Prostate gland (tissue), 2 donors: Measurements from ENCODE around the gene CARMIL1. TPM values are rescaled to one million over a fixed set of nuclear protein-coding genes. Genes with fewer than 3 reads are reported as not detected.

Experiments
- DNase-seq: peaks from one replicate; pipeline ENCODE4 v3.0.0-alpha.2; 2019; ENCODE audit warnings: low spot score
- H3K27ac ChIP-seq, 2 donors: fragments of 200-600 bp; sonication (generic); 2 replicates each; pipeline ENCODE4 v1.5.1; 2017 to 2019
- H3K27me3 ChIP-seq: fragments of 200-600 bp; sonication (generic); replicated peaks from 2 replicates; pipeline ENCODE4 v1.5.1; 2019; ENCODE audit not compliant: insufficient read depth
- H3K36me3 ChIP-seq, 2 donors: fragments of 200-600 bp; sonication (generic); 1 replicate in 1 of 2; 2 replicates in 1 of 2; pipeline versions ENCODE4 v1.5.1 to v1.8.1; 2017 to 2019
- H3K4me1 ChIP-seq: fragments of 200-600 bp; sonication (generic); replicated peaks from 2 replicates; pipeline ENCODE4 v1.5.1; 2019
- H3K4me3 ChIP-seq, 2 donors: fragments of 200-600 bp; sonication (generic); 2 replicates each; pipeline ENCODE4 v1.5.1; 2017 to 2019
- H3K9me3 ChIP-seq: fragments of 200-600 bp; sonication (generic); 2 replicates; pipeline ENCODE4 v1.5.1; 2017
- POLR2A ChIP-seq: fragments of 450-650 bp; IDR thresholded peaks from one replicate; pipeline ENCODE4 v1.6.1; 2016; ENCODE audit warnings: antibody characterized with exemption, mild to moderate bottlenecking
- POLR2AphosphoS5 ChIP-seq: sonication (generic); formaldehyde crosslinking; IDR thresholded peaks from one replicate; pipeline ENCODE4 v1.6.1; 2017; ENCODE audit warnings: antibody characterized with exemption
- WGBS: methylation state at CpG from one replicate; pipeline ENCODE4 v1.1.5; 2018; 5-methylcytosine and 5-hydroxymethylcytosine counted together
- intact Hi-C: fragments of 100-400 bp; cut with DNase I; formaldehyde crosslinking; loops from one replicate; pipeline ENCODE4 v1.14.2; 2022
- total RNA-seq, 2 donors: library from RNA; depleted of rRNA; stranded (reverse); fragments of >200 nt; gene quantifications; one replicate each; pipeline ENCODE4 v1.1.0, GENCODE V29; 2016
- TF ChIP-seq, protein P1 (sequence below), 4 experiments: fragments of 200-600 bp in 2 of 4; fragments of 450-650 bp in 2 of 4; sonication (generic) in 2 of 4; IDR thresholded peaks; 1 replicate in 3 of 4; 2 replicates in 1 of 4; pipeline ENCODE4 v1.5.1; 2016 to 2019; ENCODE audit warnings: antibody characterized with exemption in 4 of 4, mild to moderate bottlenecking in 2 of 4, moderate library complexity in 2 of 4

The CARMIL1 gene
- total RNA-seq, 2 donors from 2014 or later: 12.9 to 71.7 TPM

DNA sequence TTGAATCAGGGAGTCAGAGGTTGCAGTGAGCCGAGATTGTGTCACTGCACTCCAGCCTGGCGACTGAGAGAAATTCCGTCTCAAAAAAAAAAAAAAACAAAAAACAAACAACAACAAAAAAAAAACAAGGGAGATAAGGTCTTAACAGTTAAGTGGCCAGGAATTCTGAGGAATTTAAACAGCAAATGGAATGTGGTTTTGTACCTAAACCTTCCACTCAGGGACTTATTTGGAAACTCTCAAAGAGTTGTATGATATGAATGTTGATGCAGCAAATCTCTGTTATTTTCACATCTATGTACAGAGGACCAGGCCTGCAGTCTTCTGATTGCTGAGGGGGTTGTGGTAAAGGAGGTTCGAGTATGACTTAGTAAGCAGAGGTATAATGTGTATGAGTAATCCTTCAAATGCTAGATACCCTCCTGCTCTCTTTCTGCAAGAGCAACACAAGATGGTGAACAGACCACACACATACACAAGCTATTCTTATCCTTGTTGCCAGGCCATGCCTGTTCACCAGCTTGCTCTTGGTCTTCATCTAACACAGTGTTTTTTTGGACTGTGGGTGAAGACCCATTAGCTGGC lies 197.9 kb downstream of the CARMIL1 start:
- no peak overlapping the region for H3K27ac ChIP-seq
- no peaks in the 10 kb centered on the region for H3K4me1 ChIP-seq
- intact Hi-C loops: loop anchor here (10.0 kb wide), 1 partner anchor 52 kb away; no protein-coding TSS in a partner anchor
- no peak for DNase-seq
- WGBS: 92% methylated on average over 4 of the region's 4 CpGs
- H3K36me3 ChIP-seq: no peaks in the 10 kb centered on the region
- TF ChIP-seq, protein P1, sequence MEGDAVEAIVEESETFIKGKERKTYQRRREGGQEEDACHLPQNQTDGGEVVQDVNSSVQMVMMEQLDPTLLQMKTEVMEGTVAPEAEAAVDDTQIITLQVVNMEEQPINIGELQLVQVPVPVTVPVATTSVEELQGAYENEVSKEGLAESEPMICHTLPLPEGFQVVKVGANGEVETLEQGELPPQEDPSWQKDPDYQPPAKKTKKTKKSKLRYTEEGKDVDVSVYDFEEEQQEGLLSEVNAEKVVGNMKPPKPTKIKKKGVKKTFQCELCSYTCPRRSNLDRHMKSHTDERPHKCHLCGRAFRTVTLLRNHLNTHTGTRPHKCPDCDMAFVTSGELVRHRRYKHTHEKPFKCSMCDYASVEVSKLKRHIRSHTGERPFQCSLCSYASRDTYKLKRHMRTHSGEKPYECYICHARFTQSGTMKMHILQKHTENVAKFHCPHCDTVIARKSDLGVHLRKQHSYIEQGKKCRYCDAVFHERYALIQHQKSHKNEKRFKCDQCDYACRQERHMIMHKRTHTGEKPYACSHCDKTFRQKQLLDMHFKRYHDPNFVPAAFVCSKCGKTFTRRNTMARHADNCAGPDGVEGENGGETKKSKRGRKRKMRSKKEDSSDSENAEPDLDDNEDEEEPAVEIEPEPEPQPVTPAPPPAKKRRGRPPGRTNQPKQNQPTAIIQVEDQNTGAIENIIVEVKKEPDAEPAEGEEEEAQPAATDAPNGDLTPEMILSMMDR (IDR thresholded peaks at IDR 0.05): no peak
- TF ChIP-seq POLR2AphosphoS5: no peak
- no peak for TF ChIP-seq POLR2A
- H3K4me3 ChIP-seq: no peak overlapping the region
- H3K27me3 ChIP-seq: no peaks in the 10 kb centered on the region
- no peaks in the 10 kb centered on the region for H3K9me3 ChIP-seq

DNA sequence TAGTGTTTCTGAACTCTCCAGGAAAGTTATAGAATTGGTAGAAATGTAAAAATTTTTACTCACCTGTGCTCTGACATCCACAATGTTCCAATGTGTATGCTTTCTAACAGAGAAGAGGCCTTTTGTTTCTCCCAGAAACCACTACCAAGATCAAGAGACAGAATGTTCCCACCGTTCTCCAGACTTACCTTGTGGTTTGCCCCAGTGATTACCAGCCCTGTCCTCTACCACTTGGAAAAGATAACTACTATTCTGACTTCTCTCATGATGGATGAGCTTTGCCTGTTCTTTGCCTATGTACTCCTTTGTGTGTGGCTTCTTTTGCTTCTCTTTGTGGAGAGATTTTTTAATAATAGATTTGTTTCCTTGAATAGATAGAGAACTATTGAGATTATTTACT lies 199.8 kb downstream of the CARMIL1 start:
- DNase-seq: no peak
- 49% methylated on average over 1 of the region's 1 CpG for WGBS
- no peaks in the 10 kb centered on the region for H3K9me3 ChIP-seq
- no peaks in the 10 kb centered on the region for H3K27me3 ChIP-seq
- H3K4me3 ChIP-seq: no peak overlapping the region
- intact Hi-C loops: loop anchor here (10.0 kb wide), 1 partner anchor 54 kb away; no protein-coding TSS in a partner anchor
- no peak overlapping the region for H3K27ac ChIP-seq
- no peaks in the 10 kb centered on the region for H3K4me1 ChIP-seq
- no peaks in the 10 kb centered on the region for H3K36me3 ChIP-seq
- TF ChIP-seq POLR2AphosphoS5 (no peak), POLR2A (no peak)
- TF ChIP-seq, protein P1 (IDR thresholded peaks at IDR 0.05): no peak

DNA sequence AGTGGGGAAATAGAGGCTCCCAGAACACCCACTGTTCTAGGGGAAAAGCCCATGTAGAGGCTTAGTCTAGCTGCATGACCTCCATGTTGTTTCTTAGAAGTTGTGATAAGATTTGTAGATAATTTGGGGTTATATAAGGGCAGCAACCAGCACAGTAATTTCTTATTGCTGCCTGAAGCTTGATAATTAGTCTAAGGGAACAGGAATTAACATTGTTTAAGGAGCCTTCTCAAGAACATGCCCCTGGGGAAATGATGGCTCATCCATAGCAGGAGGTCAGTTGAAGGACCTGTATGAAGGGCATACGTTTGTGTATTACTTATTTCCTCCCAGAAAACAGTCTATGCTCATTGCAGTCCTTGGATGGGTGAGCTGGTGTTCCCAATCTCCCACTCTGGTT lies 202.1 kb downstream of the CARMIL1 start:
- Histone ChIP-seq H3K36me3 (no peaks in the 10 kb centered on the region), H3K9me3 (no peaks in the 10 kb centered on the region), H3K27me3 (no peaks in the 10 kb centered on the region), H3K27ac (no peak overlapping the region), H3K4me3 (no peak overlapping the region), H3K4me1 (no peaks in the 10 kb centered on the region)
- TF ChIP-seq POLR2A (no peak), POLR2AphosphoS5 (no peak)
- TF ChIP-seq, protein P1 (IDR thresholded peaks at IDR 0.05): no peak
- intact Hi-C loops: no loop called here
- no peak for DNase-seq
- WGBS: 100% methylated on average over 1 of the region's 1 CpG

DNA sequence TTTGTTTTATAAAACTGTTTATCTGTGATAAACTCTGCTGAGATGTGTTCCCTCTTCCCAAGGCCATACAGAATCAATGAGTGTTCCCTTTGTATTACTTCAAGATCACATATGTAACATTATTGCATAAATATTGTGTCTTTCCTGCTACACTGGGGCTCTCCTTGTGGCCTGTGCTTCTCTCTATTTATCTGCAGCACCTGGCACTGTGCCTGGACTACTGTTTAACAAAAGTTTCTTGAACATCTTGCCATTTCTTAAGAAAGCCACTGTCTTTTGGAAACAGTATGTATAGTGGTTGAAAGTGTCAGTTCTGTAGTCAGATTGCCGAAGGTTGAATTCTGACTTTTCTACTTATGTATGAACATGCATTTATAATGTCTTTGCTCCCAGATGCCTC lies 203.8 kb downstream of the CARMIL1 start:
- Histone ChIP-seq H3K4me1 (no peaks in the 10 kb centered on the region), H3K27ac (no peak overlapping the region), H3K27me3 (no peaks in the 10 kb centered on the region), H3K36me3 (no peaks in the 10 kb centered on the region), H3K4me3 (no peak overlapping the region), H3K9me3 (no peaks in the 10 kb centered on the region)
- 81% methylated on average over 1 of the region's 1 CpG for WGBS
- TF ChIP-seq, protein P1 (IDR thresholded peaks at IDR 0.05): no peak
- DNase-seq: no peak
- intact Hi-C loops: no loop called here

DNA sequence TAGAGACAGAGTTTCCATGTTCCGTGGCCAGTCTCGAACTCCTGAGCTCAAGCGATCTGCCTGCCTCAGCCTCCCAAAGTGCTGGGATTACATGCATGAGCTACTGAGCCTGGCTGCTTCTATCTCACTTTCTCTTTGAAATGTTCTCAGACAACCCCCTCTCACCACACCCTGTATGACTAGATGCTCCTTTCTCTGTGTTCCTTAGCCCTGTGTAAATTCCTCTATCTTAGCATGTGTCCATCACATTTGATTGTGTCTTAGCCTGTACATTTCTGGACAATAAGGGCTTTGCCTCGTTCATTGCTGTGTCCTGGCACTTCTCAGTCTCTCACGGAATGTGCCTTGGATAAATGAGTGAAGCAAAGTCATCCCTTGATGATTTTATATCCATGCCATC lies 204.8 kb downstream of the CARMIL1 start:
- DNase-seq: no peak
- intact Hi-C loops: no loop called here
- WGBS: 90% methylated on average over 5 of the region's 5 CpGs
- TF ChIP-seq POLR2AphosphoS5 (no peak), POLR2A (no peak)
- TF ChIP-seq, protein P1 (IDR thresholded peaks at IDR 0.05): no peak
- H3K4me1 ChIP-seq: no peaks in the 10 kb centered on the region
- H3K27ac ChIP-seq: no peak overlapping the region
- no peaks in the 10 kb centered on the region for H3K36me3 ChIP-seq
- H3K9me3 ChIP-seq: no peaks in the 10 kb centered on the region
- H3K4me3 ChIP-seq: no peak overlapping the region
- H3K27me3 ChIP-seq: no peaks in the 10 kb centered on the region
